Measurements from ENCODE around the gene FAM3B.
A peak's percentile ranks its signal among the peaks of the same experiment; 100 is the strongest.
"Not testable (repeated sequence)": the region's sequence is repeated elsewhere in the genome, so short reads cannot be mapped to it uniquely, and the experiment has no call there.

FAM3B gene

GRCh38 chr21:41316200-41317062 is at the start of gene FAM3B:
TSS of gene FAM3B (plus strand) at chr21:41316801. CDS start at chr21:41316880, 79 bp downstream.
- FAIRE-seq, result no peak

GRCh38 chr21:41267346-41267745 is 49.3 kb upstream of the FAM3B start:
- no peak for FAIRE-seq

- no peak for FAIRE-seq
Observed at GRCh38 chr21:41269535-41269934, 47.1 kb upstream of the FAM3B start.

GRCh38 chr21:41277196-41277595 is 39.4 kb upstream of the FAM3B start:
- no peak for FAIRE-seq

- no peak for FAIRE-seq
Observed at GRCh38 chr21:41277846-41278245, 38.8 kb upstream of the FAM3B start.

GRCh38 chr21:41280115-41280919 is 36.3 kb upstream of the FAM3B start:
- no peak for FAIRE-seq

- FAIRE-seq, result no peak
Observed at GRCh38 chr21:41282412-41282811, 34.2 kb upstream of the FAM3B start.

- peak; percentile 99 for FAIRE-seq
Observed at GRCh38 chr21:41283211-41283818, 33.3 kb upstream of the FAM3B start.

GRCh38 chr21:41289431-41289830 is 27.2 kb upstream of the FAM3B start:
- no peak for FAIRE-seq

GRCh38 chr21:41290106-41290799 is 26.3 kb upstream of the FAM3B start:
- FAIRE-seq, result no peak

GRCh38 chr21:41294548-41295231 is 21.9 kb upstream of the FAM3B start:
- FAIRE-seq, result no peak

- no peak for FAIRE-seq
Observed at GRCh38 chr21:41295721-41296254, 20.8 kb upstream of the FAM3B start.

- FAIRE-seq, result no peak
Observed at GRCh38 chr21:41302976-41303375, 13.6 kb upstream of the FAM3B start.

GRCh38 chr21:41304068-41304720 is 12.4 kb upstream of the FAM3B start:
- FAIRE-seq, result no peak

- no peak for FAIRE-seq
Observed at GRCh38 chr21:41307219-41307618, 9.4 kb upstream of the FAM3B start.

GRCh38 chr21:41313285-41314164 is 3.1 kb upstream of the FAM3B start:
- FAIRE-seq, result not testable (repeated sequence)

- FAIRE-seq, result no peak
Observed at GRCh38 chr21:41315726-41316125, 875 bp upstream of the FAM3B start.

GRCh38 chr21:41317063-41317392 is 427 bp downstream of the FAM3B start:
- FAIRE-seq, result no peak

GRCh38 chr21:41317458-41317857 is 857 bp downstream of the FAM3B start:
- FAIRE-seq, result no peak

- FAIRE-seq, result no peak
Observed at GRCh38 chr21:41318218-41318617, 1.6 kb downstream of the FAM3B start.

- FAIRE-seq, result no peak
Observed at GRCh38 chr21:41319273-41319672, 2.7 kb downstream of the FAM3B start.
